Measurements from ENCODE around the gene KCTD2. TPM values are rescaled to one million over a fixed set of nuclear protein-coding genes. Genes with fewer than 3 reads are reported as not detected.
A peak's percentile ranks its signal among the peaks of the same experiment; 100 is the strongest.

The KCTD2 gene
- total and polyA plus RNA-seq, 2 experiments from 2014 or later: 20.7 to 24.4 TPM

GRCh38 chr17:75105126-75106080, 58.4 kb downstream of the KCTD2 start:
- Histone ChIP-seq H3K9me3 (ENCODE audit: low read depth) (no peaks in the 10 kb centered on the region), H3K4me3 (no peak overlapping the region), H3K27ac (no peak overlapping the region), H3K36me3 (no peaks in the 10 kb centered on the region), H3K4me1 (ENCODE audit: low read depth) (peaks cover 7% of the 10 kb centered on the region), H3K27me3 (no peaks in the 10 kb centered on the region)
- DNase-seq (ENCODE audit: low read depth in 1 of 2, low spot score in 1 of 2): peak; percentile 47 to 60
- peak; percentile 80 for TF ChIP-seq CTCF (IDR thresholded peaks at IDR 0.05; ENCODE audit: low read depth, low read length)

GRCh38 chr17:75108193-75108592, 61.2 kb downstream of the KCTD2 start:
- Histone ChIP-seq H3K4me3 (no peak overlapping the region), H3K4me1 (ENCODE audit: low read depth) (peaks cover 7% of the 10 kb centered on the region), H3K27me3 (no peaks in the 10 kb centered on the region), H3K27ac (no peak overlapping the region), H3K9me3 (ENCODE audit: low read depth) (no peaks in the 10 kb centered on the region), H3K36me3 (no peaks in the 10 kb centered on the region)
- no peak for TF ChIP-seq CTCF (IDR thresholded peaks at IDR 0.05; ENCODE audit: low read depth, low read length)
- DNase-seq (ENCODE audit: low read depth in 1 of 2, low spot score in 1 of 2): no peak

- Histone ChIP-seq H3K4me1 (ENCODE audit: low read depth) (peaks cover under 1% of the 10 kb centered on the region), H3K27ac (no peak overlapping the region), H3K27me3 (no peaks in the 10 kb centered on the region), H3K4me3 (peak overlapping the region; percentile 72), H3K36me3 (no peaks in the 10 kb centered on the region), H3K9me3 (ENCODE audit: low read depth) (no peaks in the 10 kb centered on the region)
- no peak for TF ChIP-seq CTCF (IDR thresholded peaks at IDR 0.05; ENCODE audit: low read depth, low read length)
- DNase-seq (ENCODE audit: low read depth in 1 of 2, low spot score in 1 of 2): no peak
Measured at GRCh38 chr17:75109046-75109406, 62.0 kb downstream of the KCTD2 start.

GRCh38 chr17:75109407-75110233, 62.6 kb downstream of the KCTD2 start, which contains the start of gene ARMC7:
Gene ARMC7 (plus strand): TSS chr17:75109969. CDS start chr17:75110289, 320 bp downstream.
- TF ChIP-seq CTCF (IDR thresholded peaks at IDR 0.05; ENCODE audit: low read depth, low read length): no peak
- peak; percentile 82 to 93 for DNase-seq (ENCODE audit: low read depth in 1 of 2, low spot score in 1 of 2)
- no peaks in the 10 kb centered on the region for H3K4me1 ChIP-seq (ENCODE audit: low read depth)
- peak within 1 kb of the TSS; percentile 72 for H3K4me3 ChIP-seq
- no peaks in the 10 kb centered on the region for H3K27me3 ChIP-seq
- no peak within 1 kb of the TSS for H3K27ac ChIP-seq
- H3K9me3 ChIP-seq (ENCODE audit: low read depth): no peaks in the 10 kb centered on the region
- no peaks in the 10 kb centered on the region for H3K36me3 ChIP-seq

GRCh38 chr17:75110234-75110937, 63.4 kb downstream of the KCTD2 start:
- peaks cover 3% of the 10 kb centered on the region for H3K36me3 ChIP-seq
- peak overlapping the region; percentile 72 for H3K4me3 ChIP-seq
- no peaks in the 10 kb centered on the region for H3K27me3 ChIP-seq
- TF ChIP-seq CTCF (IDR thresholded peaks at IDR 0.05; ENCODE audit: low read depth, low read length): no peak
- H3K4me1 ChIP-seq (ENCODE audit: low read depth): no peaks in the 10 kb centered on the region
- DNase-seq (ENCODE audit: low read depth in 1 of 2, low spot score in 1 of 2): peak in 1 of 2 donors; percentile 35
- no peaks in the 10 kb centered on the region for H3K9me3 ChIP-seq (ENCODE audit: low read depth)
- H3K27ac ChIP-seq: no peak overlapping the region
